ENCODE results near the gene RNF144A. TPM values are rescaled to one million over a fixed set of nuclear protein-coding genes. Genes with fewer than 3 reads are reported as not detected.

Gene RNF144A
- total and polyA plus RNA-seq, 2 experiments from 2014 or later, result 2.8 to 14.7 TPM

GRCh38 chr2:6956566-6956965 is 39.4 kb downstream of the RNF144A start:
- no peak overlapping the region for H3K4me3 Mint-ChIP-seq
- DNase-seq (ENCODE audit: low spot score) (no peak), ATAC-seq (no peak)
- H3K4me1 Mint-ChIP-seq, result no peaks in the 10 kb centered on the region
- H3K79me2 ChIP-seq (replicated peaks; ENCODE audit: insufficient read depth), result no peaks in the 10 kb centered on the region
- H3K27me3 ChIP-seq (ENCODE audit: insufficient read depth), result no peaks in the 10 kb centered on the region
- H3K27ac ChIP-seq (ENCODE audit: low read depth), result no peak overlapping the region
- no peak overlapping the region for H3K4me3 ChIP-seq
- H3K27me3 Mint-ChIP-seq (ENCODE audit: insufficient read depth, low read depth, poor library complexity), result no peaks in the 10 kb centered on the region
- H3K9me2 ChIP-seq (ENCODE audit: insufficient read depth), result no peaks in the 10 kb centered on the region
- no peaks in the 10 kb centered on the region for H3K4me1 ChIP-seq (ENCODE audit: insufficient read depth)
- H2AFZ ChIP-seq, result no peak overlapping the region
- no peaks in the 10 kb centered on the region for H3K36me3 ChIP-seq (ENCODE audit: insufficient read depth)
- H3K9me3 Mint-ChIP-seq, result no peaks in the 10 kb centered on the region
- no peaks in the 10 kb centered on the region for H4K20me1 ChIP-seq (replicated peaks; ENCODE audit: insufficient read depth)
- TF ChIP-seq JUNB (IDR thresholded peaks at IDR 0.05; ENCODE audit: unreplicated experiment), result no peak
- no peak for TF ChIP-seq STAT1 (IDR thresholded peaks at IDR 0.05; ENCODE audit: unreplicated experiment)
- H3F3A ChIP-seq (replicated peaks; ENCODE audit: low read depth), result no peaks in the 10 kb centered on the region
- no peak overlapping the region for H3K27ac Mint-ChIP-seq
- H3K4me2 ChIP-seq, result no peak overlapping the region
- H3K36me3 Mint-ChIP-seq (ENCODE audit: low read depth), result no peaks in the 10 kb centered on the region

GRCh38 chr2:6957031-6957714 is 40.0 kb downstream of the RNF144A start:
- DNase-seq (ENCODE audit: low spot score), result no peak
- Mint-ChIP-seq H3K9me3 (no peaks in the 10 kb centered on the region), H3K36me3 (ENCODE audit: low read depth) (no peaks in the 10 kb centered on the region), H3K4me1 (no peaks in the 10 kb centered on the region), H3K27ac (no peak overlapping the region), H3K4me3 (no peak overlapping the region), H3K27me3 (ENCODE audit: insufficient read depth, low read depth, poor library complexity) (no peaks in the 10 kb centered on the region)
- H3F3A ChIP-seq (replicated peaks; ENCODE audit: low read depth), result no peaks in the 10 kb centered on the region
- H3K27me3 ChIP-seq (ENCODE audit: insufficient read depth), result no peaks in the 10 kb centered on the region
- no peak overlapping the region for H3K4me3 ChIP-seq
- H3K4me2 ChIP-seq, result no peak overlapping the region
- no peak for ATAC-seq
- no peaks in the 10 kb centered on the region for H3K9me2 ChIP-seq (ENCODE audit: insufficient read depth)
- H3K36me3 ChIP-seq (ENCODE audit: insufficient read depth), result no peaks in the 10 kb centered on the region
- no peak overlapping the region for H3K27ac ChIP-seq (ENCODE audit: low read depth)
- H3K79me2 ChIP-seq (replicated peaks; ENCODE audit: insufficient read depth), result no peaks in the 10 kb centered on the region
- H2AFZ ChIP-seq, result no peak overlapping the region
- H4K20me1 ChIP-seq (replicated peaks; ENCODE audit: insufficient read depth), result no peaks in the 10 kb centered on the region
- no peaks in the 10 kb centered on the region for H3K4me1 ChIP-seq (ENCODE audit: insufficient read depth)
- TF ChIP-seq ZNF114 (CRISPR knock-in tag; IDR thresholded peaks at IDR 0.05) (no peak), ETS1 (IDR thresholded peaks at IDR 0.05) (no peak), EZH2phosphoT487 (IDR thresholded peaks at IDR 0.05; ENCODE audit: unreplicated experiment) (no peak), NANOG (IDR thresholded peaks at IDR 0.05; ENCODE audit: borderline replicate concordance) (no peak), REST (IDR thresholded peaks at IDR 0.05; ENCODE audit: unreplicated experiment) (no peak), ZNF331 (CRISPR knock-in tag; IDR thresholded peaks at IDR 0.05; ENCODE audit: low read depth) (no peak), STAT1 (IDR thresholded peaks at IDR 0.05; ENCODE audit: unreplicated experiment) (no peak), CREB1 (CRISPR knock-in tag; IDR thresholded peaks at IDR 0.05; ENCODE audit: low read depth) (no peak), ZNF462 (CRISPR knock-in tag; IDR thresholded peaks at IDR 0.05) (no peak)
